Spleen (tissue), 3 donors: Measurements from ENCODE around the gene GPR156.

Source experiments
- POLR2A ChIP-seq, 3 donors: fragments of 450-650 bp; IDR thresholded peaks; one replicate each; pipeline ENCODE4 v1.5.1; 2017; ENCODE audit warnings: antibody characterized with exemption in 3 of 3, mild to moderate bottlenecking in 1 of 3
- POLR2AphosphoS5 ChIP-seq, 3 donors: sonication (generic); formaldehyde crosslinking; IDR thresholded peaks; one replicate each; pipeline ENCODE4 v1.5.1; 2017; ENCODE audit warnings: antibody characterized with exemption in 3 of 3

DNA sequence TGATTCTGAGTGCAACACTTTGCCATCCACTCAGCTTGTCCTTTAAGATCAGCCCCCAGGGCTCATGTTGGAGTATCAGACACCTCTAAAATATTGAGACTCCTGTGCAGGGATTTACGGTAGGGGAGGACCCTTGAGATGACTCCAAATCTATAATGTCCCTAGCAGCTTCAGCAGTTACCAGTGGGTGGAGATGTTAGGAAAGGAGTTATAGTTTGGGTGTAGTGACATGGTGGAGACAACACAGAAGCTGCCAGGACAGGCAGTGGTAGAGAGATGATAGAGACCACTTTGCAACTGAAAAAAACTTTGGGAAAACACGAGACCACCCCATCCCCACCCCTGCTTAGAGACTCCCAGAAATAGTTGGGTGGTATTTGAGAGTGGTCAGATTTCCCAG lies 147.5 kb downstream of the GPR156 start:
- TF ChIP-seq POLR2AphosphoS5 (IDR thresholded peaks at IDR 0.05) (no peak), POLR2A (IDR thresholded peaks at IDR 0.05) (no peak)
